Astrocyte (in vitro differentiated cells and primary cell): ENCODE measurements around the gene RO60. TPM values are rescaled to one million over a fixed set of nuclear protein-coding genes. Genes with fewer than 3 reads are reported as not detected.

ENCODE experiments used
- DNase-seq: peaks from one replicate; pipeline ENCODE4 v3.0.0-alpha.2; 2010; ENCODE audit warnings: low read depth
- FAIRE-seq: peaks from 2 replicates; lab custom pipeline; 2011; peaks lifted over from hg19 to GRCh38; lab: Jason Lieb, UNC
- H2AFZ ChIP-seq: 2 replicates; pipeline ENCODE4 v1.6.0; 2012; ENCODE audit warnings: low read depth, low read length, inconsistent platforms
- H3K27ac ChIP-seq: 2 replicates; pipeline ENCODE4 v1.5.1; 2011; ENCODE audit warnings: low read depth, low read length, inconsistent platforms
- H3K27me3 ChIP-seq: 2 replicates; pipeline ENCODE4 v1.6.0; 2011; ENCODE audit warnings: low read length, inconsistent platforms; ENCODE audit not compliant: insufficient read depth
- H3K36me3 ChIP-seq: 2 replicates; pipeline ENCODE4 v1.5.1; 2011; ENCODE audit warnings: low read length, inconsistent platforms; ENCODE audit not compliant: insufficient read depth
- H3K4me1 ChIP-seq: 2 replicates; pipeline ENCODE4 v1.5.1; 2011; ENCODE audit warnings: low read length, inconsistent platforms; ENCODE audit not compliant: insufficient read depth
- H3K4me2 ChIP-seq: 2 replicates; pipeline ENCODE4 v1.6.0; 2012; ENCODE audit warnings: low read length, inconsistent platforms
- H3K4me3 ChIP-seq: 2 replicates; pipeline ENCODE4 v1.5.1; 2011; ENCODE audit warnings: low read depth, mild to moderate bottlenecking, low read length, inconsistent platforms; ENCODE audit not compliant: insufficient read depth
- H3K79me2 ChIP-seq: 2 replicates; pipeline ENCODE4 v1.6.0; 2012; ENCODE audit warnings: mild to moderate bottlenecking, low read length, inconsistent platforms; ENCODE audit not compliant: insufficient read depth
- H3K9ac ChIP-seq: 2 replicates; pipeline ENCODE4 v1.6.0; 2012; ENCODE audit warnings: mild to moderate bottlenecking, low read length, inconsistent platforms
- H3K9me3 ChIP-seq: 2 replicates; pipeline ENCODE4 v1.5.1; 2012; ENCODE audit warnings: low read depth, mild to moderate bottlenecking, low read length, inconsistent platforms; ENCODE audit not compliant: insufficient read depth
- H4K20me1 ChIP-seq: 2 replicates; pipeline ENCODE4 v1.6.0; 2012; ENCODE audit warnings: low read length, inconsistent platforms; ENCODE audit not compliant: insufficient read depth
- H3K27ac Mint-ChIP-seq: one replicate; pipeline ENCODE4 v1.8.0; 2021; ENCODE audit warnings: mild to moderate bottlenecking, mixed read lengths; ENCODE audit not compliant: unreplicated experiment
- H3K27me3 Mint-ChIP-seq: one replicate; pipeline ENCODE4 v1.8.0; 2021; ENCODE audit warnings: low read depth, mixed read lengths; ENCODE audit not compliant: unreplicated experiment
- H3K36me3 Mint-ChIP-seq: one replicate; pipeline ENCODE4 v1.8.0; 2021; ENCODE audit warnings: low read depth, mixed read lengths; ENCODE audit not compliant: unreplicated experiment
- H3K4me1 Mint-ChIP-seq: one replicate; pipeline ENCODE4 v1.8.0; 2021; ENCODE audit warnings: low read depth, mixed read lengths; ENCODE audit not compliant: unreplicated experiment
- H3K4me3 Mint-ChIP-seq: one replicate; pipeline ENCODE4 v1.8.0; 2021; ENCODE audit warnings: mild to moderate bottlenecking, moderate library complexity, mixed read lengths; ENCODE audit not compliant: unreplicated experiment
- H3K9me3 Mint-ChIP-seq: one replicate; pipeline ENCODE4 v1.8.0; 2021; ENCODE audit warnings: mild to moderate bottlenecking, mixed read lengths; ENCODE audit not compliant: unreplicated experiment
- CTCF ChIP-seq: IDR thresholded peaks from 2 replicates; pipeline ENCODE4 v1.5.1; 2011; ENCODE audit warnings: low read depth, mild to moderate bottlenecking, inconsistent platforms, low read length, moderate library complexity; ENCODE audit not compliant: insufficient read depth
- EZH2 ChIP-seq: IDR thresholded peaks from 2 replicates; pipeline ENCODE4 v1.6.1; 2012; ENCODE audit warnings: mild to moderate bottlenecking, low read length, inconsistent platforms; ENCODE audit not compliant: insufficient read depth
- total RNA-seq: library from RNA; stranded (reverse); gene quantifications from 2 replicates; pipeline ENCODE4 v1.2.1, GENCODE V29; 2021

Gene RO60
- total RNA-seq, 1 donor from 2014 or later: 134 TPM

- no peak overlapping the region for H3K4me3 ChIP-seq
Observed at GRCh38 chr1:193036337-193037047, 22.9 kb upstream of the RO60 start.

GRCh38 chr1:193040011-193040410, 19.4 kb upstream of the RO60 start:
- Histone ChIP-seq H3K4me2 (no peak overlapping the region), H3K9ac (no peak overlapping the region), H3K4me3 (no peak overlapping the region), H4K20me1 (peaks cover 4% of the 10 kb centered on the region), H3K79me2 (peaks cover 44% of the 10 kb centered on the region), H3K9me3 (no peaks in the 10 kb centered on the region), H3K4me1 (no peaks in the 10 kb centered on the region), H3K27me3 (no peaks in the 10 kb centered on the region), H3K36me3 (peaks cover 5% of the 10 kb centered on the region), H2AFZ (no peak overlapping the region), H3K27ac (no peak overlapping the region)
- DNase-seq (no peak), FAIRE-seq (peak; percentile 68)
- Mint-ChIP-seq H3K27me3 (no peaks in the 10 kb centered on the region), H3K9me3 (no peaks in the 10 kb centered on the region), H3K36me3 (peaks cover 7% of the 10 kb centered on the region), H3K27ac (no peak overlapping the region), H3K4me1 (no peaks in the 10 kb centered on the region), H3K4me3 (no peak overlapping the region)
- no peak for TF ChIP-seq EZH2
- TF ChIP-seq CTCF: no peak

More at GRCh38 chr1:193036337-193037047, 22.9 kb upstream of the RO60 start:
- Histone ChIP-seq H4K20me1 (peaks cover 4% of the 10 kb centered on the region), H3K9me3 (no peaks in the 10 kb centered on the region), H2AFZ (no peak overlapping the region), H3K27me3 (no peaks in the 10 kb centered on the region), H3K36me3 (no peaks in the 10 kb centered on the region), H3K27ac (no peak overlapping the region), H3K4me1 (no peaks in the 10 kb centered on the region), H3K4me2 (no peak overlapping the region), H3K79me2 (peaks cover 62% of the 10 kb centered on the region), H3K9ac (no peak overlapping the region)
- no peaks in the 10 kb centered on the region for H3K4me1 Mint-ChIP-seq
- TF ChIP-seq EZH2: no peak
- no peak for TF ChIP-seq CTCF
- FAIRE-seq (no peak), DNase-seq (no peak)
- H3K4me3 Mint-ChIP-seq: no peak overlapping the region
- H3K27me3 Mint-ChIP-seq: no peaks in the 10 kb centered on the region
- H3K9me3 Mint-ChIP-seq: no peaks in the 10 kb centered on the region
- H3K27ac Mint-ChIP-seq: no peak overlapping the region
- peaks cover 8% of the 10 kb centered on the region for H3K36me3 Mint-ChIP-seq
